A549 (cell line): ENCODE data around the gene SHLD1. TPM values are rescaled to one million over a fixed set of nuclear protein-coding genes. Genes with fewer than 3 reads are reported as not detected.

Experiments
- polyA plus RNA-seq, 4 experiments: library from polyadenylated mRNA; depleted of rRNA in 3 of 4; stranded (reverse); fragments of >200 nt; fragmentation: RNase III in 1 of 4; extraction: RNeasy Plus Mini Kit Qiagen cat#74134 plus additional on column Dnase treatment in 1 of 4; gene quantifications; 2 replicates in 3 of 4; 3 replicates in 1 of 4; pipeline ENCODE4 v1.2.3, GENCODE V29; 2011 to 2017
- small RNA-seq, 6 experiments: library from RNA; depleted of rRNA; stranded (forward); fragments of <200 nt; gene quantifications; one replicate each; pipeline ENCODE3, GENCODE V24; 2012

Gene SHLD1
- polyA plus RNA-seq, 2 of the 4 experiments (the other 2 are of a cell fraction), result 6.5 to 18.4 TPM

Small RNA genes within 50 kb of the gene (small RNA-seq; reads per million reads assigned to genes)
- 0 to 6.4 (median 0.82) reads per million in 6 experiments for gene RNU1-55P

Other genes starting within 250 kb of the SHLD1 start
- gene GPCPD1, start 139.4 kb upstream of the SHLD1 start, polyA plus RNA-seq (2011; rRNA removed), result 71.5 and 75.1 TPM in 2 replicates
- gene GPCPD1, start 139.4 kb upstream of the SHLD1 start, polyA plus RNA-seq (2017; fragmentation: RNase III; extraction: RNeasy Plus Mini Kit Qiagen cat#74134 plus additional on column Dnase treatment), result 8.1 to 8.6 TPM (median 8.5 TPM) in 3 replicates
- 4.8 and 5.0 TPM in 2 replicates for gene CHGB, start 161.1 kb downstream of the SHLD1 start, polyA plus RNA-seq (2011; rRNA removed)
- 1.5 to 1.9 TPM (median 1.9 TPM) in 3 replicates for gene CHGB, start 161.1 kb downstream of the SHLD1 start, polyA plus RNA-seq (2017; fragmentation: RNase III; extraction: RNeasy Plus Mini Kit Qiagen cat#74134 plus additional on column Dnase treatment)
- gene TRMT6, start 200.1 kb downstream of the SHLD1 start, polyA plus RNA-seq (2011; rRNA removed), result 30.8 and 43.1 TPM in 2 replicates
- gene TRMT6, start 200.1 kb downstream of the SHLD1 start, polyA plus RNA-seq (2017; fragmentation: RNase III; extraction: RNeasy Plus Mini Kit Qiagen cat#74134 plus additional on column Dnase treatment), result 37.4 to 40.0 TPM (median 38.5 TPM) in 3 replicates
- gene MCM8, start 200.3 kb downstream of the SHLD1 start, polyA plus RNA-seq (2011; rRNA removed), result 29.5 and 36.1 TPM in 2 replicates
- 33.9 to 35.3 TPM (median 34.9 TPM) in 3 replicates for gene MCM8, start 200.3 kb downstream of the SHLD1 start, polyA plus RNA-seq (2017; fragmentation: RNase III; extraction: RNeasy Plus Mini Kit Qiagen cat#74134 plus additional on column Dnase treatment)